ENCODE measurements around the gene UBE4B.
"Not testable (repeated sequence)": the region's sequence is repeated elsewhere in the genome, so short reads cannot be mapped to it uniquely, and the experiment has no call there.

The UBE4B gene

GRCh38 chr1:10045480-10046355 is 13.0 kb downstream of the UBE4B start:
- DNase-seq, result no peak

GRCh38 chr1:10046356-10047085 is 13.8 kb downstream of the UBE4B start:
- DNase-seq, result no peak

DNA sequence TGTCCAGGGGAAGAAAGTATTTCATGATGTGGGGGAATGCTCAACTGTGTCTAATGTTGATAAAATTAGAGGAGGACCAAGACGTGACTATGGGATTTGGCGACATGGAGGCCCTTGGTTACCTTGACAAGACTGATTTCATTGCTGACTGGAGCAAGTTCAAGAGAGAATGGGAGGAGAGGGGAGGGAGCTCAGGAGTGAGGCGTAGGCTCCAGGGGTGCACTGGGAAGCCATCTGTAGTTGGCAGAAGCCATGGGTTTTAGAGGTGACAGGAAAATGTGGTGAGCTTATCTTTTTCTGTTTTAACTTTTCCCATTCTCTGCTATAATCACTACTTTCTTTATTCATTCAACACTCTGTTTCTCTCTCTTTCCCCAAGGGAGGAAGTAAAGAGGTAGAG is 15.8 kb downstream of the UBE4B start:
- DNase-seq, result no peak

DNA sequence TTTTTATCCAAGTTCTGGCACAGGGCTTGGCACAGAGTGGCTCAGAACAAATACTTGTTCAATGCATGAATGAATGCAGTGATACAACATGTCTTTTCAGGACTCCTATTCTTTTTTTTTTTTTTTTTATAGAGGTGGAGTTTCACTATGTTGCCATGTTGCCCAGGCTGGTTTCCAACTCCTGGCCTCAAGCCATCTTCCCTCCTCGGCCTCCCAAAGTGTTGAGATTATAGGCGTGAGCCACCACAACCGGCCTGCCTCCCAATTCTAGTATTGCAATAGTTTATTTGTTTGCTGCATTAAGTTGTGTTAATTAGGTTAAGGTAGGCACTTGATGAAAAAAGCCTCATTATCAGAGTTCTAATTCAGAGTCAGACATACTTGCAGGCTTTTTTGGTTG is 17.9 kb downstream of the UBE4B start:
- DNase-seq, result no peak

GRCh38 chr1:10051656-10052055 is 18.9 kb downstream of the UBE4B start:
- no peak for DNase-seq

GRCh38 chr1:10052347-10052746 is 19.6 kb downstream of the UBE4B start:
- no peak for DNase-seq

DNA sequence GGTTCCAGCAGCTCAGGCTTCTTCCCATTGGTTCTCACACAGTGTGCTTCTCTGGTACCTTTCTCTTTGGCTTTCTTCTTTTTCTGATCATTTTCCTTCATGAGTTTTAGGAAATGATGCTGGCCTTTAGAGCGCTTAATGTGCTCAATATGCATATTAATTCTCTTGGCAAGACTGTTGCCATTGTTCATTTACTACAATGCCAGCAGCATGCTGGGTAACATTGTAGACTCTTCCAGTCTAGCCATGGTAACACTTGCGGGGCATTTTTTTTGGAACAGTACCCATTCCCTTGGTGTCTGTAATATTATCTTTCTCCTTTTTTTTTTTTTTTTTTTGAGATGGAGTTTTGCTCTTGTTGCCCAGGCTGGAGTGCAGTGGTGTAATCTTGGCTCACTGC is 21.7 kb downstream of the UBE4B start:
- DNase-seq, result no peak

GRCh38 chr1:10056599-10056987 is 23.8 kb downstream of the UBE4B start:
- DNase-seq, result no peak

GRCh38 chr1:10057343-10057742 is 24.6 kb downstream of the UBE4B start:
- no peak for DNase-seq

- no peak for DNase-seq
These were observed 25.0 kb downstream of the UBE4B start for GRCh38 chr1:10057796-10058195.

- DNase-seq, result no peak
These were observed 26.6 kb downstream of the UBE4B start for GRCh38 chr1:10059342-10059718.

GRCh38 chr1:10060311-10061100 is 27.7 kb downstream of the UBE4B start:
- DNase-seq, result no peak

GRCh38 chr1:10061276-10061675 is 28.5 kb downstream of the UBE4B start:
- no peak for DNase-seq

DNA sequence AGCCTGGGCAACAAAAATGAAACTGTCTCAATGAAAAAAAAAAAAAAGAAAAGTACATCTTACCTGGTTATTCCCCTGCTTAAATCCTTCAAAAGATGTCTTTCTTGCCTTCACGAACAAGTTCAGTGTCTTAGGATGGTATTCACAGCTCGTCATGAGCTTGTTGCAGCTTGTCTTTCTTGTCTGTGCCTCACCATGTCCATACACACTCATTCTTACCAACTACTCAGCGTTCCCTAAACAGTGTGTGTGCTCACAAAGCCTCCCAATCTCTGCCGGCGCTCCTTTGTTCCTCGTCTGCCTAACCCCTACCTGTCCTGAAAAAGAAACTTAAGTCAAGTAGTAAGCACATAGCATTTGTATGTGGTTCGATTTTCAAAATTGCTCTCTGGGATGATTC is 31.1 kb downstream of the UBE4B start:
- no peak for DNase-seq

DNA sequence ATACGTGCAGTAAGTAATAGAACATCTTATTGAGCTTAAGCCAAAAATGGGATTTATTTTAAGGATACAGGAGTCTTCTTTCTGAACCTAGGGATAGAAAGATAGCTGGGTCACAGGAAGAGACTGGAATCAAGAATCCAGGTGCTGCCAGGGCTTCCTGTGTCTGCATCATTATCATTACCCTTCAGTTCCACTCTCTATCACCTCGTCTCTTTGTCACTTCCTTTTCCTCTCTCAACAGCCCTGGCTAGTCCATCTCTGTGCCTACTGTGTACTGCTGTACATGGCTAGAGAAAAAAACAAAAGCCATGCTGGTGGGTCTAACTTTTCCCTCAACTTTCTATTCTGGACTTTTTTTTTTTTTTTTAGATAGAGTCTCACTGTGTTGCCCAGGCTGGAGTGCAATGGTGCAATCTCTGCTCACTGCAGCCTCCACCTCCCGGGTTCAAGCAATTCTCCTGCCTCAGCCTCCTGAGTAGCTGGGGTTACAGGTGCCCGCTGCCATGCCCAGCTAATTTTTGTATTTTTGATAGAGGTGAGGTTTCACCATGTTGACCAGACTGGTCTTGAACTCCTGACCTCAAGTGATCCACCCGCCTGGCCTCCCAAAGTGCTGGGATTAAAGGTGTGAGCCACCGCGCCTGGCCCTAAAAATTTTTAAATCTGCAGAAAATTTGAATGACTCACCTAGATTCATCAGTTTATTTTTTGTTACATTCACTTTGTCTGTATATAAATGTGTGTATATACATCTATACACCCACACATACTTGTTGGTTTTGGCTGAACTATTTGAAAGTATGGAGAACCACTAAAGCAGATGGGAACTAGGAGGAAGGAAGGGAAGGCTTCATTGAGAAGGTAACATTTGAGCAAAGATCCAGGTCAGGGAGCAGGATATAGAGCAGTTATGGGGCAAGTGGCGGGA is 31.9 kb downstream of the UBE4B start:
- DNase-seq, result no peak

- no peak for DNase-seq
These were observed 32.6 kb downstream of the UBE4B start for GRCh38 chr1:10065344-10065685.

DNA sequence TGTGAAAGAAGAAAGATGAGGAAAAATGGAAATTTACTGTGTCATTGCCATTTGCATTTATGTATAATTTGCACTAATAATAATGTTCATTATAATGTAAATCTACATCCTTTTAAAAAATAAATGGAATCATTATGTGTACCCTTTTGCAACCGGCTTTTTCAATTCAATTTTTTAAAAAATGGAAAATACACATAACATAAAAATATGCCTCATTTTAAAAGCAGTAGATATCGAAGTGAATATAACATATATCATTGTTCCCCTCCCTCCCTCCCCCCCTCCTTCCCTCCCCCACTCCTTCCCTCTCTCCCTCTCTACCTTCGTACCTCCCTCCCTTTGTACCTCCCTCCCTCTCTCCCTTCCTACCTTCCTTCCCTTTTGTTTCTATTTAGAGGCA is 33.0 kb downstream of the UBE4B start:
- DNase-seq, result no peak

DNA sequence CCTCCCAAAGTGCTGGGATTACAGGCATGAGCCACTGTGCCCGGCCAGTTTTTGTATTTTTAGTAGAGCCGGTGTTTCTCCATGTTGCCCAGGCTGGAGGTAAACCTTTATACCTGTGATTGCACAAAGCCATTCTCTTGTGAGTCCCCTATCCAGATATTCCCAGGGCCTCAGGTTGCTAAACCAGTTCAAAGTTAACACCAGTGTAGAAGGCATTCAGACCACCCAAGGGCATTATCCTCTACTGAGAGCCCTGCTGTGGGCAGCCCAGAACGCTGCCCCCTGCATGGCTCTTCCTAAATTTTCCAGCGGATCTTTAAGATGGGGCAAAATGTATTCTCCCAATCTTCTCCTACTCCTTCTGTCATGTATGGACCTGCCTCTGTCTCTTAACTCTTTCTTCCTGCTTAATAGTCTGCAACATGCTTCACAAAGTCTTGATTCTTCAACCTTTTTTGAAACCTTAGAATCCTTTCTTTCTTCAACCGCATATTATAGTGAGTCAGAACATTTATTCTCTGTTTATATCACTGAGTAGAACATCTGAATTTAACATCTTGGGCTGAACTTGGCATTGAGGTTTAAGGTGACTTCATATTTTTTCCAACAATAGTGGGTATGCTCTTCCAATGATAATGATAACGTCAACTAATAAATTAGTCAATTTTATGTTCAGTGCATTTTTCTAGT is 36.0 kb downstream of the UBE4B start:
- DNase-seq, result no peak

DNA sequence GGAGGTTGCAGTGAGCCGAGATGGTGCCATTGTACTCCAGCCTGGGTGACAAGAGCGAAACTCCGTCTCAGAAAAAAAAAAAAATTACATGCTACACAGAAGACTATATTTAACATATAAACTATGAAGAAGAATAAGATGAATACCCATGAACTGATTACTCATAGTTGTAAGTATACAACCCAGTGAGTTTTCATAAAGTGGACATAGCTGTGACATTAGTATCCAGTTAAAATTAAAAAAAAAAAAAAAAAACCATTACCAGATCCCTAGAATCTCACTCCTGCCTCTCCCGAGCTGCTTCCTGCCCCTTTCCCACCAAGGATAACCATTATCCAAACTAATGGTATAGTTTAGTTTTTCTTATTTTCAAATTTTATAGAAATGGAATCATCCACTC is 37.4 kb downstream of the UBE4B start:
- DNase-seq, result no peak

GRCh38 chr1:10071640-10072039 is 38.9 kb downstream of the UBE4B start:
- no peak for DNase-seq

- not testable (repeated sequence) for DNase-seq
These were observed 40.6 kb downstream of the UBE4B start for GRCh38 chr1:10073371-10073770.

Data from activated CD4-positive, CD25-positive, alpha-beta regulatory T cell (primary cell).